Natural killer cell (primary cell): Measurements from ENCODE around the gene ST6GALNAC1. TPM values are rescaled to one million over a fixed set of nuclear protein-coding genes. Genes with fewer than 3 reads are reported as not detected.

ENCODE experiments used
- ATAC-seq, 3 donors: fragments of 150-1000 bp in 2 of 3; fragments of 200-7000 bp in 1 of 3; cut with Tn5 transposase; 1 replicate in 1 of 3; 2 replicates in 2 of 3; pipeline ENCODE4 v1.10.0; 2021; ENCODE audit warnings: mild to moderate bottlenecking in 2 of 3, moderate library complexity in 2 of 3
- DNase-seq, 2 donors: peaks; one replicate each; pipeline versions ENCODE4 v3.0.0 to v3.0.0-alpha.2; 2013 to 2021; ENCODE audit warnings: mixed read lengths in 1 of 2
- H3K27ac ChIP-seq: one replicate; pipeline ENCODE4 v1.5.1; 2013; ENCODE audit warnings: mild to moderate bottlenecking, low read length
- H3K27me3 ChIP-seq: one replicate; pipeline ENCODE4 v1.6.1; 2013; ENCODE audit warnings: low read length; ENCODE audit not compliant: control insufficient read depth, insufficient read depth
- H3K36me3 ChIP-seq: one replicate; pipeline ENCODE4 v1.6.1; 2013; ENCODE audit warnings: low read length; ENCODE audit not compliant: control insufficient read depth, insufficient read depth
- H3K4me1 ChIP-seq: one replicate; pipeline ENCODE4 v1.6.1; 2013; ENCODE audit warnings: low read length; ENCODE audit not compliant: control insufficient read depth, insufficient read depth
- H3K4me3 ChIP-seq: one replicate; pipeline ENCODE4 v1.5.1; 2013; ENCODE audit warnings: low read length
- H3K9me3 ChIP-seq: one replicate; pipeline ENCODE4 v1.6.1; 2013; ENCODE audit warnings: low read length; ENCODE audit not compliant: control insufficient read depth, insufficient read depth
- H3K27ac Mint-ChIP-seq, 2 donors: one replicate each; pipeline ENCODE4 v1.8.0; 2022; ENCODE audit warnings: mild to moderate bottlenecking in 2 of 2, mixed read lengths in 2 of 2, moderate library complexity in 1 of 2
- H3K27me3 Mint-ChIP-seq, 2 donors: one replicate each; pipeline ENCODE4 v1.8.0; 2022; ENCODE audit warnings: low read depth in 2 of 2, mixed read lengths in 2 of 2
- H3K36me3 Mint-ChIP-seq: one replicate; pipeline ENCODE4 v1.8.0; 2022; ENCODE audit warnings: mixed read lengths
- H3K4me1 Mint-ChIP-seq, 2 donors: one replicate each; pipeline ENCODE4 v1.8.0; 2022; ENCODE audit warnings: mixed read lengths in 2 of 2
- H3K4me3 Mint-ChIP-seq: one replicate; pipeline ENCODE4 v1.8.0; 2022; ENCODE audit warnings: mild to moderate bottlenecking, moderate library complexity, mixed read lengths
- H3K9me3 Mint-ChIP-seq, 2 donors: one replicate each; pipeline ENCODE4 v1.8.0; 2022; ENCODE audit warnings: mixed read lengths in 2 of 2
- WGBS: methylation state at CpG from one replicate; pipeline ENCODE4 v1.1.7; 2013; ENCODE audit warnings: missing lambda C conversion rate; ENCODE audit not compliant: insufficient coverage; 5-methylcytosine and 5-hydroxymethylcytosine counted together
- intact Hi-C: fragments of 100-400 bp; cut with micrococcal nuclease; formaldehyde crosslinking; loops from one replicate; pipeline ENCODE4 v1.14.2; 2022
- total RNA-seq, 4 donors: library from RNA; stranded (reverse); fragments of 120-200 nt in 1 of 4; gene quantifications; one replicate each; pipeline versions ENCODE4 v1.2.3 to v1.2.4, GENCODE V29; 2013 to 2022
- TF ChIP-seq, protein P1 (sequence below): fragments of 200-600 bp; IDR thresholded peaks from one replicate; pipeline ENCODE4 v1.8.0; 2022; ENCODE audit warnings: antibody characterized with exemption

The ST6GALNAC1 gene
- total RNA-seq, 3 donors from 2014 or later (not counting 1 experiment from before 2014, with no cell fraction given), result 1.0 TPM; not detected in 2

DNA sequence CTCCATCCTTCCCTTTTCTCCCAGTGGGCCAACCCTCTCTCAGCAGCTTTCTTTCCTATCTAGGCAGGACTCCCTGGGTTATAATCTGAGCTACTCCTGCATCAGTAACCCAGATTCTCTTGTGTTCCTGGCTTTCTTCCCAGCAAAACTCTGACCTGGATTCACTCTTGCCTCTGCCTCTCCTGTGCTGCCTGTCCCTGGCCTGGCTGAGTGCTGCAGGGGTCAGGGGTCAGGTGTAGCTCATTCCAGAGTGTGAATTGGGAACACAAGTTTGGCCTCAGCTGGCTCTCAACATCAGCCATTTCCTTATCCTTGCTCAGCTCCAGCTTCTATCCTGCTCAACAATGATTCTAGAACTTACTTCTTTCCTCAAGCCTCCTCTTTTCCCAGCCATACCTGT is 55.4 kb downstream of the ST6GALNAC1 start:
- intact Hi-C loops, result no loop called here
- peaks cover 37 to 43% of the 10 kb centered on the region in 2 donors for H3K27me3 Mint-ChIP-seq
- no peak overlapping the region for H3K4me3 ChIP-seq

GRCh38 chr17:76586741-76587487 is 56.6 kb downstream of the ST6GALNAC1 start:
- H3K4me1 ChIP-seq, result peaks cover 22% of the 10 kb centered on the region
- H3K4me1 Mint-ChIP-seq, result peaks cover 4% of the 10 kb centered on the region in 2 donors
- H3K27ac ChIP-seq, result no peak overlapping the region
- DNase-seq (peak in 1 of 2 donors; percentile 42), ATAC-seq (no peak)
- no peaks in the 10 kb centered on the region for H3K36me3 ChIP-seq
- WGBS, result 40% methylated on average over 17 of the region's 17 CpGs
- intact Hi-C loops, result no loop called here
- no peaks in the 10 kb centered on the region for H3K9me3 Mint-ChIP-seq
- H3K9me3 ChIP-seq, result no peaks in the 10 kb centered on the region
- H3K27me3 ChIP-seq, result peaks cover 24% of the 10 kb centered on the region
- TF ChIP-seq, protein P1, sequence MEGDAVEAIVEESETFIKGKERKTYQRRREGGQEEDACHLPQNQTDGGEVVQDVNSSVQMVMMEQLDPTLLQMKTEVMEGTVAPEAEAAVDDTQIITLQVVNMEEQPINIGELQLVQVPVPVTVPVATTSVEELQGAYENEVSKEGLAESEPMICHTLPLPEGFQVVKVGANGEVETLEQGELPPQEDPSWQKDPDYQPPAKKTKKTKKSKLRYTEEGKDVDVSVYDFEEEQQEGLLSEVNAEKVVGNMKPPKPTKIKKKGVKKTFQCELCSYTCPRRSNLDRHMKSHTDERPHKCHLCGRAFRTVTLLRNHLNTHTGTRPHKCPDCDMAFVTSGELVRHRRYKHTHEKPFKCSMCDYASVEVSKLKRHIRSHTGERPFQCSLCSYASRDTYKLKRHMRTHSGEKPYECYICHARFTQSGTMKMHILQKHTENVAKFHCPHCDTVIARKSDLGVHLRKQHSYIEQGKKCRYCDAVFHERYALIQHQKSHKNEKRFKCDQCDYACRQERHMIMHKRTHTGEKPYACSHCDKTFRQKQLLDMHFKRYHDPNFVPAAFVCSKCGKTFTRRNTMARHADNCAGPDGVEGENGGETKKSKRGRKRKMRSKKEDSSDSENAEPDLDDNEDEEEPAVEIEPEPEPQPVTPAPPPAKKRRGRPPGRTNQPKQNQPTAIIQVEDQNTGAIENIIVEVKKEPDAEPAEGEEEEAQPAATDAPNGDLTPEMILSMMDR, result no peak
- H3K27me3 Mint-ChIP-seq, result peaks cover 45 to 47% of the 10 kb centered on the region in 2 donors
- H3K36me3 Mint-ChIP-seq, result peaks cover 14% of the 10 kb centered on the region
- H3K4me3 ChIP-seq, result no peak overlapping the region
- H3K27ac Mint-ChIP-seq, result no peak overlapping the region
- H3K4me3 Mint-ChIP-seq, result peak overlapping the region; percentile 72

More for the DNA sequence above, 55.4 kb downstream of the ST6GALNAC1 start:
- Mint-ChIP-seq H3K4me1 (peaks cover 4% of the 10 kb centered on the region in 2 donors), H3K4me3 (peak overlapping the region; percentile 35), H3K36me3 (peaks cover 14% of the 10 kb centered on the region), H3K9me3 (no peaks in the 10 kb centered on the region), H3K27ac (no peak overlapping the region)
- no peaks in the 10 kb centered on the region for H3K9me3 ChIP-seq
- TF ChIP-seq, protein P1, result no peak
- DNase-seq (no peak), ATAC-seq (no peak)
- no peak overlapping the region for H3K27ac ChIP-seq
- peaks cover 24% of the 10 kb centered on the region for H3K27me3 ChIP-seq
- no peaks in the 10 kb centered on the region for H3K36me3 ChIP-seq
- peaks cover 22% of the 10 kb centered on the region for H3K4me1 ChIP-seq

- Mint-ChIP-seq H3K4me1 (peaks cover 4% of the 10 kb centered on the region in 2 donors), H3K27ac (no peak within 1 kb of the TSS), H3K27me3 (peaks cover 45 to 47% of the 10 kb centered on the region in 2 donors), H3K4me3 (peak within 1 kb of the TSS; percentile 72), H3K36me3 (peaks cover 14% of the 10 kb centered on the region), H3K9me3 (no peaks in the 10 kb centered on the region)
- H3K9me3 ChIP-seq, result no peaks in the 10 kb centered on the region
- TF ChIP-seq, protein P1, result no peak
- H3K36me3 ChIP-seq, result no peaks in the 10 kb centered on the region
- WGBS, result 1% methylated on average over 84 of the region's 84 CpGs
- H3K4me1 ChIP-seq, result peaks cover 22% of the 10 kb centered on the region
- ATAC-seq, result peak; percentile 78 to 85 (median 82)
- intact Hi-C loops, result no loop called here
- H3K4me3 ChIP-seq, result peak within 1 kb of the TSS; percentile 40
- peaks cover 24% of the 10 kb centered on the region for H3K27me3 ChIP-seq
- peak; percentile 23 to 72 for DNase-seq
- no peak within 1 kb of the TSS for H3K27ac ChIP-seq
These were observed 57.6 kb downstream of the ST6GALNAC1 start, which contains the start of gene ST6GALNAC2 for GRCh38 chr17:76585649-76586593. TSS of gene ST6GALNAC2 (minus strand) at chr17:76585860. CDS start at chr17:76585808, 52 bp downstream.
